Measurements from ENCODE around the gene MAGI1.

DNA sequence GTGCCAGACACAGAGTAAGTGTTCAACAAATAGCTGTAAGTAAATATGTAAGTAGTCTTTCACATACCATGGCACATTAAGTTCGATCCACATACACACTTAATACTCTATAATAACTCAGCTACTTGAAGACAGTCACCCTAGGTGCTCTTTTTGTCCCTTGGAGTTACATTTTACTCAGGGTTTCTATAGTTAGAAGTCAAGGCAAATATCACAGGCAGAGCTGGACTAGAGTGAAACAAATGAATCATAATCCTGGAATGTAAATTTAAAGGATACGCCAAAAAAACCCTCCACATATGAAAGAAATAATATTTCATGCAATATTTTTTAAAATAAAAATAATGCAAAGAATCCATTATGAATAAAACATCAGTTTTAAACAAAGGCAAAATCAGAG lies 461.8 kb downstream of the MAGI1 start:
- TF ChIP-seq CTCF (conservative IDR thresholded peaks at IDR 0.05; ENCODE audit: low read length) (no peak), EZH2phosphoT487 (IDR thresholded peaks at IDR 0.05; ENCODE audit: borderline replicate concordance) (no peak)

All from Loucy (cell line).